SK-N-SH (cell line): ENCODE results near the gene SDR42E1. TPM values are rescaled to one million over a fixed set of nuclear protein-coding genes. Genes with fewer than 3 reads are reported as not detected.

ENCODE experiments used
- CTCF ChIA-PET: fragments of 300-600, 350-600 bp; formaldehyde crosslinking; extraction: SDS; loops from one replicate; lab custom pipeline; 2021; lab: Yijun Ruan, JAX
- POLR2A ChIA-PET: fragments of 350-600 bp; sonication (Branson Sonifier 250); formaldehyde crosslinking; extraction: SDS; loops from one replicate; lab custom pipeline; 2020; ENCODE audit warnings: antibody characterized with exemption, inconsistent platforms; lab: Yijun Ruan, JAX
- DNase-seq: peaks from one replicate; pipeline ENCODE4 v3.0.0; 2012
- H2AFZ ChIP-seq: fragments of 200-600 bp; sonication (generic); 2 replicates; pipeline ENCODE4 v1.8.1; 2016; ENCODE audit warnings: antibody characterized with exemption, mild to moderate bottlenecking, low read depth
- H3F3A ChIP-seq: fragments of 200-600 bp; sonication (generic); replicated peaks from 2 replicates; pipeline ENCODE3; 2016; ENCODE audit warnings: antibody characterized with exemption, mild to moderate bottlenecking; ENCODE audit not compliant: insufficient read depth
- H3K27ac ChIP-seq, 2 experiments: fragments of 200-500 bp in 1 of 2; fragments of 200-600 bp in 1 of 2; sonication (Bioruptor generic) in 1 of 2; sonication (generic), shearing (Covaris generic) in 1 of 2; 2 replicates each; pipeline versions ENCODE4 v1.5.1 to v1.6.1; 2014 to 2016; ENCODE audit warnings: low read depth in 2 of 2, inconsistent platforms in 1 of 2, low read length in 1 of 2, mild to moderate bottlenecking in 1 of 2, mixed read lengths in 1 of 2
- H3K27me3 ChIP-seq: fragments of 200-600 bp; sonication (generic), shearing (Covaris generic); 2 replicates; pipeline ENCODE4 v1.6.1; 2016; ENCODE audit warnings: mixed run types; ENCODE audit not compliant: insufficient read depth
- H3K36me3 ChIP-seq, 2 experiments: fragments of 200-500 bp in 1 of 2; fragments of 200-600 bp in 1 of 2; sonication (Bioruptor generic) in 1 of 2; sonication (generic) in 1 of 2; replicated peaks in 1 of 2; 2 replicates each; pipeline versions ENCODE3 to v1.5.1; 2014 to 2016; ENCODE audit warnings: low read length in 1 of 2, mild to moderate bottlenecking in 1 of 2; ENCODE audit not compliant: insufficient read depth in 2 of 2, control insufficient read depth in 1 of 2
- H3K4me1 ChIP-seq, 2 experiments: fragments of 200-500 bp in 1 of 2; fragments of 200-600 bp in 1 of 2; sonication (Bioruptor generic) in 1 of 2; sonication (generic), shearing (Covaris generic) in 1 of 2; 2 replicates each; pipeline versions ENCODE4 v1.5.1 to v1.6.1; 2014 to 2016; ENCODE audit warnings: low read depth in 1 of 2, low read length in 1 of 2, mixed run types in 1 of 2; ENCODE audit not compliant: insufficient read depth in 2 of 2, control insufficient read depth in 1 of 2
- H3K4me2 ChIP-seq: fragments of 200-600 bp; sonication (generic), shearing (Covaris generic); 2 replicates; pipeline ENCODE4 v1.6.1; 2017; ENCODE audit warnings: mixed run types
- H3K4me3 ChIP-seq, 2 experiments: fragments of 200-500 bp in 1 of 2; fragments of 200-600 bp in 1 of 2; sonication (Bioruptor generic) in 1 of 2; sonication (generic), shearing (Covaris generic) in 1 of 2; 2 replicates each; pipeline versions ENCODE4 v1.5.1 to v1.8.1; 2014 to 2016; ENCODE audit warnings: low read depth in 2 of 2, inconsistent platforms in 1 of 2, low read length in 1 of 2, mild to moderate bottlenecking in 1 of 2, mixed read lengths in 1 of 2, moderate library complexity in 1 of 2
- H3K79me2 ChIP-seq: fragments of 200-600 bp; sonication (generic); 2 replicates; pipeline ENCODE4 v1.8.1; 2017; ENCODE audit warnings: mild to moderate bottlenecking; ENCODE audit not compliant: insufficient read depth
- H3K9ac ChIP-seq: fragments of 200-600 bp; sonication (generic); 2 replicates; pipeline ENCODE4 v1.6.1; 2017; ENCODE audit warnings: mixed run types
- H3K9me2 ChIP-seq: fragments of 200-600 bp; sonication (generic); 2 replicates; pipeline ENCODE4 v1.6.1; 2017; ENCODE audit warnings: mixed run types
- H3K9me3 ChIP-seq: fragments of 200-600 bp; sonication (generic); 2 replicates; pipeline ENCODE4 v1.6.1; 2017; ENCODE audit warnings: mixed run types, mild to moderate bottlenecking, moderate library complexity
- H4K20me1 ChIP-seq: fragments of 200-600 bp; sonication (generic); 2 replicates; pipeline ENCODE4 v1.6.1; 2017; ENCODE audit warnings: mild to moderate bottlenecking, mixed run types; ENCODE audit not compliant: insufficient read depth
- ELF1 ChIP-seq: IDR thresholded peaks from 2 replicates; pipeline ENCODE4 v1.4.0; 2012
- EP300 ChIP-seq, 2 experiments: IDR thresholded peaks; 2 replicates each; pipeline versions ENCODE4 v1.4.0 to v1.6.1; 2012; ENCODE audit warnings: borderline replicate concordance in 1 of 2, low read depth in 1 of 2, low read length in 1 of 2
- FOXM1 ChIP-seq: IDR thresholded peaks from 2 replicates; pipeline ENCODE4 v1.4.0; 2012; ENCODE audit warnings: low read depth, mild to moderate bottlenecking
- GATA2 ChIP-seq: sonication (generic); formaldehyde crosslinking; IDR thresholded peaks from 2 replicates; pipeline ENCODE4 v1.5.0; 2020; ENCODE audit warnings: mild to moderate bottlenecking, missing genetic modification reagents
- JUND ChIP-seq: IDR thresholded peaks from 2 replicates; pipeline ENCODE4 v1.4.0; 2012
- MAX ChIP-seq: IDR thresholded peaks from 2 replicates; pipeline ENCODE4 v1.4.0; 2012; ENCODE audit warnings: low read depth
- MEF2A ChIP-seq: IDR thresholded peaks from 2 replicates; pipeline ENCODE4 v1.4.0; 2012; ENCODE audit warnings: low read depth, borderline replicate concordance
- MXI1 ChIP-seq: IDR thresholded peaks from 2 replicates; pipeline ENCODE4 v1.6.1; 2012; ENCODE audit warnings: mild to moderate bottlenecking, low read depth, low read length, improper control_type of control experiment
- NFIC ChIP-seq: IDR thresholded peaks from 2 replicates; pipeline ENCODE4 v1.4.0; 2012; ENCODE audit warnings: borderline replicate concordance
- NRF1 ChIP-seq: IDR thresholded peaks from 2 replicates; pipeline ENCODE4 v1.6.1; 2012; ENCODE audit warnings: low read depth, mild to moderate bottlenecking, low read length
- PBX3 ChIP-seq: IDR thresholded peaks from 2 replicates; pipeline ENCODE4; 2012
- RCOR1 ChIP-seq: fragments of 150-350 bp; IDR thresholded peaks from 2 replicates; pipeline ENCODE4 v1.6.1; 2017; ENCODE audit warnings: antibody characterized with exemption, low read length
- RFX5 ChIP-seq: IDR thresholded peaks from 2 replicates; pipeline ENCODE4 v1.6.1; 2012; ENCODE audit warnings: mild to moderate bottlenecking, improper control_type of control experiment, low read length
- RXRA ChIP-seq: IDR thresholded peaks from 2 replicates; pipeline ENCODE4 v1.4.0; 2012; ENCODE audit warnings: low read depth, mild to moderate bottlenecking, borderline replicate concordance
- SMC3 ChIP-seq: IDR thresholded peaks from 2 replicates; pipeline ENCODE4 v1.6.1; 2012; ENCODE audit warnings: low read depth, low read length, improper control_type of control experiment
- TAF1 ChIP-seq: IDR thresholded peaks from 2 replicates; pipeline ENCODE4 v1.6.1; 2012; ENCODE audit warnings: low read depth, mild to moderate bottlenecking, low read length, moderate library complexity, borderline replicate concordance
- WGBS: methylation state at CpG from one replicate; pipeline ENCODE4 v1.1.6; 2017; ENCODE audit warnings: low lambda C conversion rate; 5-methylcytosine and 5-hydroxymethylcytosine counted together
- polyA plus RNA-seq, 3 experiments: library from polyadenylated mRNA; depleted of rRNA; stranded (reverse); fragments of >200 nt; gene quantifications; 2 replicates each; pipeline ENCODE4 v1.2.3, GENCODE V29; 2012
- TF ChIP-seq, protein P1 (sequence below): fragments of 150-350 bp; IDR thresholded peaks from 2 replicates; pipeline ENCODE4 v1.6.1; 2017; ENCODE audit warnings: antibody characterized with exemption, low read length, low read depth, borderline replicate concordance

The SDR42E1 gene
- polyA plus RNA-seq, 1 of the 3 experiments (the other 2 are of a cell fraction), result not detected

- H3K36me3 ChIP-seq, result no peaks in the 10 kb centered on the region
- no peak overlapping the region for H3K4me2 ChIP-seq
- ChIA-PET CTCF (interaction anchor here (1.1 kb wide), 1 partner anchor 11 kb away, joined by 3 read pairs; no protein-coding TSS in a partner anchor), POLR2A (no interaction called here)
- H3K4me1 ChIP-seq, result no peaks in the 10 kb centered on the region
- TF ChIP-seq MXI1 (no peak), NRF1 (no peak), ELF1 (no peak), RFX5 (no peak), PBX3 (no peak), TAF1 (no peak), MEF2A (no peak)
- TF ChIP-seq, protein P1, sequence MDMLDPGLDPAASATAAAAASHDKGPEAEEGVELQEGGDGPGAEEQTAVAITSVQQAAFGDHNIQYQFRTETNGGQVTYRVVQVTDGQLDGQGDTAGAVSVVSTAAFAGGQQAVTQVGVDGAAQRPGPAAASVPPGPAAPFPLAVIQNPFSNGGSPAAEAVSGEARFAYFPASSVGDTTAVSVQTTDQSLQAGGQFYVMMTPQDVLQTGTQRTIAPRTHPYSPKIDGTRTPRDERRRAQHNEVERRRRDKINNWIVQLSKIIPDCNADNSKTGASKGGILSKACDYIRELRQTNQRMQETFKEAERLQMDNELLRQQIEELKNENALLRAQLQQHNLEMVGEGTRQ, result no peak
- H3K4me3 ChIP-seq, result no peak overlapping the region
- no peak for DNase-seq
- H3K9me2 ChIP-seq, result no peaks in the 10 kb centered on the region
- no peaks in the 10 kb centered on the region for H4K20me1 ChIP-seq
- no peaks in the 10 kb centered on the region for H3K79me2 ChIP-seq
- 25% methylated on average over 7 of the region's 7 CpGs for WGBS
- no peaks in the 10 kb centered on the region for H3K9me3 ChIP-seq
- no peaks in the 10 kb centered on the region for H3F3A ChIP-seq
- H3K9ac ChIP-seq, result no peak overlapping the region
- H3K27me3 ChIP-seq, result peaks cover 10% of the 10 kb centered on the region; the same call in 1 of the 2 replicates
- H3K27ac ChIP-seq, result no peak overlapping the region
- no peak overlapping the region for H2AFZ ChIP-seq
Observed at GRCh38 chr16:82023206-82023605, 11.9 kb upstream of the SDR42E1 start.

DNA sequence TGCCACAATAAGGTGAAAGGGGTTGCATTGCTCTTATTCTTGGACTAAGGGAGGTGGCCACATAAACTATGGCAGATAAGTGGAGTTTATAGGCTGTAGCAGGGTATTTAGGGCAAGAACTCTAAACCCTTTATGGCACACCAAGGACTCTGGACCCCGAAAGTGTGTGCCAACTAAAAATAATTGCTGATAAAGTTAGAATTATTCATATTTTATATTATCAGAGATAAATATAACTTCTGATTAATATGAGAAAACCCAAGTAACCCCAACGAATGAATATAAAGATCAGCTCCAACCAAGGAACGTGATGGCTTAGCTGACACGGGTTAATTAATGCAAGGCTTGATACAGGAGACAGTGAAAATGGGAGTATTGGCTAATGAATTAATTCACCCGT, 8.8 kb upstream of the SDR42E1 start:
- H3K9me3 ChIP-seq, result no peaks in the 10 kb centered on the region
- H3K27me3 ChIP-seq, result peaks cover 10% of the 10 kb centered on the region; the same call in 1 of the 2 replicates
- no peak overlapping the region for H3K4me2 ChIP-seq
- no peaks in the 10 kb centered on the region for H3K4me1 ChIP-seq
- no peak overlapping the region for H3K27ac ChIP-seq
- no peaks in the 10 kb centered on the region for H3K9me2 ChIP-seq
- H3K79me2 ChIP-seq, result no peaks in the 10 kb centered on the region
- TF ChIP-seq JUND (no peak), NFIC (no peak), RFX5 (no peak), RXRA (no peak), TAF1 (no peak), ELF1 (no peak), RCOR1 (no peak), MAX (no peak), EP300 (IDR thresholded peaks at IDR 0.05; ENCODE audit: borderline replicate concordance in 1 of 2, low read depth in 1 of 2, low read length in 1 of 2) (no peak), SMC3 (no peak), PBX3 (no peak), GATA2 (CRISPR knock-in tag) (no peak), FOXM1 (no peak)
- TF ChIP-seq, all 33 proteins: peak for 0
- Histone ChIP-seq H2AFZ (no peak overlapping the region), H3K36me3 (no peaks in the 10 kb centered on the region), H4K20me1 (no peaks in the 10 kb centered on the region), H3K4me3 (no peak overlapping the region), H3F3A (no peaks in the 10 kb centered on the region), H3K9ac (no peak overlapping the region)
- no peak for DNase-seq
- POLR2A ChIA-PET, result no interaction called here
- CTCF ChIA-PET, result no interaction called here
- WGBS, result 28% methylated on average over 5 of the region's 5 CpGs
